HG02759 (cell line): ENCODE data around the gene KRT6A.
"Not testable (repeated sequence)": the region's sequence is repeated elsewhere in the genome, so short reads cannot be mapped to it uniquely, and the experiment has no call there.

Experiments
- ATAC-seq: cut with Tn5 transposase; IDR thresholded peaks from one replicate; pipeline ENCODE4 v1.9.1; 2021; ENCODE audit warnings: mild to moderate bottlenecking, moderate library complexity; ENCODE audit not compliant: unreplicated experiment

The KRT6A gene

GRCh38 chr12:52506858-52507715 is 14.0 kb upstream of the KRT6A start:
- ATAC-seq, result no peak

DNA sequence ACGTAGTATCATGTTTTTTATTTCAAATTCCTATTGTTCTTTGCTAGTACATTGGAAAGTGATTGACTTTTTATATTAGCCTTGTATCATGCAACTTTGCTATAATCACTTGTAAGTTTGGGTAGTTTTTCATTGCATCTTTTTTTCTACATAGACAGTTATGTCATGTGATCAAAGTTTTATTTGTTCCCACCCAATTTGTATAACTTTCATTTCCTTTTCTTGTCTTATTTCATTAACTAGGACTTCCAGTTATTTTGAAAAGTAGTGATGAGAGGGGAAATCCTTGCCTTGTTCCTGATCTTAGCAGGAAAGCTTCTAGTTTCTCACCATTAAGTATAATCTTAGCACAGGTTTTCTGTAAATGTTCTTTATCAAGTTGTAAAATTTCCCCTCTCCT is 9.8 kb upstream of the KRT6A start:
- ATAC-seq, result no peak

DNA sequence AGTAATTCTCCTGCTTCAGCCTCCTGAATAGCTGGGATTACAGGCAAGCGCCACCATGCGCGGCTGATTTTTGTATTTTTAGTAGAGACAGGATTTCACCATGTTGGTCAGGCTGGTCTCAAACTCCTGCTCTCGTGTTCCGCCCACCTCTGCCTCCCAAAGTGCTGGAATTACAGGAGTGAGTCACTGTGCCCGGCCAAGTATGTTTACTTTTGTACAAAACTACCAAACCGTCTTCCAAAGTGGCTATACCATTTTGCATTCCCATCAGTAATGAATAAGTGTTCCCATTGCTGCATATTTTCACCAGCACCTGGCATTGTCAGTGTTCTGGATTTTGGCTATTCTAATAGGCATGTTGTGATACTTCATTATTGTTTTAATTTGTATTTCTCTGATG is 8.4 kb upstream of the KRT6A start:
- ATAC-seq, result no peak

GRCh38 chr12:52500574-52500973 is 7.5 kb upstream of the KRT6A start:
- ATAC-seq, result not testable (repeated sequence)

- ATAC-seq, result no peak
These were observed 6.9 kb upstream of the KRT6A start for GRCh38 chr12:52499806-52500560.

DNA sequence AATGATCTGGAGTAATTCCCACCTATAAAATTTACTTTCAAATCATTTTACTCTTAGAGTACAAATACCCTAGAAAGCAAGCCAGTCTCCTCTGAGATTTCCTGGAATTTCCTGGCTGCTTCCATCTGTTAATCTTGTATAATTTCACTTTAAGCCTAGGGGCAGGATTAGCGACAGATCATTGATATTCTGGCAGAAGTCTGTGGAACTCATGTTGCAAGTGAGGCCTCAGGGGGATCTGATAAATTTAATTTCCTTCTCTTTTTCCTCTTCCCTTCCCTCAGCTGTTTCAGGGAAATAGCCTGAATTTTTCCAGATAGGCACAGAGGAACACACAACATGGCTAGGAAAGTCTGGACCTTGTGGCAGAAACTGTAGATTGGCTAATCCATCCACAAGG is 5.9 kb upstream of the KRT6A start:
- ATAC-seq, result no peak

- ATAC-seq, result no peak
These were observed 4.9 kb upstream of the KRT6A start for GRCh38 chr12:52497975-52498374.

GRCh38 chr12:52496590-52497071 is 3.6 kb upstream of the KRT6A start:
- ATAC-seq, result no peak

- ATAC-seq, result no peak
These were observed 3.0 kb upstream of the KRT6A start for GRCh38 chr12:52496054-52496453.

DNA sequence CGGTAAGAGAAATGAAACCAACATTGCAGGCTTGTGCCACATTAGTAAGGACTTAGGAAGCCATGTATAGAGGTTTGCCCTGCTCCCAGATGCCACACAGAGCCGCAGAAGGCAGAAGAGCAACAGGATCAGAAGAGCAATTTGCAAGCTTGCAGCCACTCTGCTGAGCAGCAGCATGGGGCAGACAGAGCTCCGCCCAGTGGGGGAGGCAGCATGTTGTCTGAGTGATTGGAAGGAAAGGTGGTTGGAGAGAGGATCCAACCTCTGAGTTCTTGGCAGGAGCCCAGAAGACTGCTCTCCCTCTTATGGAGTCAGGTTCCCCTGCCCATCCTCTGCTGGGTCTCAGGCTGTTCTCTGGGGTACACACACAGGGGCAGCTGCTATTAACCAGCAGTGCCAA is 2.3 kb upstream of the KRT6A start:
- ATAC-seq, result no peak

- no peak for ATAC-seq
These were observed 1.5 kb upstream of the KRT6A start for GRCh38 chr12:52494518-52494917.

- ATAC-seq, result no peak
These were observed 1.0 kb upstream of the KRT6A start for GRCh38 chr12:52494100-52494499.

- not testable (repeated sequence) for ATAC-seq
These were observed 652 bp downstream of the KRT6A start for GRCh38 chr12:52492405-52492804.

- not testable (repeated sequence) for ATAC-seq
These were observed 1.6 kb downstream of the KRT6A start for GRCh38 chr12:52491495-52491894.

DNA sequence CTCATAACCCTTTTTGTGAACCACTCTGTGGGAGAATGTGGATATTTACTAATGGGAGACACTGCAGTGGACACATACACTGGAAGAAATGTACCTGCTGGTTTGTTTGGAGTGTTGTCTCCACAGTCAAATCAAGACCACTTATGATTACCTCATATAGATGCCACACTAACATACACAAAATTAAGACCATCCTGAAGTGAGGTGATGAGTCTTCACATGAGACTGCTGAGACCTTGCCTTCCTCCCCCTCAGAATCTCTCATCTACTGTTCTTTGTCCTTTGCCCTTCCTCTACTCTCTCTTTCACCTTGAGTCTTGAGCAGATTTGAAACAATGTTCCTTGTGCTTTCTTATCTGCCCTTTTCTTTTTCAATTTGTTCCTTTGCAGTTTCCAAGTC is 4.3 kb downstream of the KRT6A start:
- no peak for ATAC-seq

GRCh38 chr12:52487744-52488443 is 5.2 kb downstream of the KRT6A start:
- ATAC-seq, result not testable (repeated sequence)

DNA sequence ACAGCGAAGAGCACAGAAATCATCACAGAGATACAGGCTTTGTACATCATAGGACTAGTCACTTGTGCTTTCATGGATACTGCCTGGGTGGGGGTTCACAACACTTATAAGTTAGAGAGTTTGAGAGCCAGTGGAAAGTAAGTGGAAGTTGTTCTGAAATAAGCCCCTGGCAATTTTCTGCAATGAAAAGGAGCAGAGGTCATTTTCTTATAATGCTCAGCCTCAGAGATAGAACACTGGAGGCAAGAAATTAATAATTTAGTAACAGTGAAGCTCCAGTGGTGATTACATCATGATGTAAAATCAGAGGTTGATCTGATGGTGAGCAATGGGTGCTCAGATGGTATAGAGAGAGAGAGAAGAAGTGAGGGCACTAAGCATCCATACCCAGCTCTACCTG is 5.8 kb downstream of the KRT6A start:
- ATAC-seq, result no peak

DNA sequence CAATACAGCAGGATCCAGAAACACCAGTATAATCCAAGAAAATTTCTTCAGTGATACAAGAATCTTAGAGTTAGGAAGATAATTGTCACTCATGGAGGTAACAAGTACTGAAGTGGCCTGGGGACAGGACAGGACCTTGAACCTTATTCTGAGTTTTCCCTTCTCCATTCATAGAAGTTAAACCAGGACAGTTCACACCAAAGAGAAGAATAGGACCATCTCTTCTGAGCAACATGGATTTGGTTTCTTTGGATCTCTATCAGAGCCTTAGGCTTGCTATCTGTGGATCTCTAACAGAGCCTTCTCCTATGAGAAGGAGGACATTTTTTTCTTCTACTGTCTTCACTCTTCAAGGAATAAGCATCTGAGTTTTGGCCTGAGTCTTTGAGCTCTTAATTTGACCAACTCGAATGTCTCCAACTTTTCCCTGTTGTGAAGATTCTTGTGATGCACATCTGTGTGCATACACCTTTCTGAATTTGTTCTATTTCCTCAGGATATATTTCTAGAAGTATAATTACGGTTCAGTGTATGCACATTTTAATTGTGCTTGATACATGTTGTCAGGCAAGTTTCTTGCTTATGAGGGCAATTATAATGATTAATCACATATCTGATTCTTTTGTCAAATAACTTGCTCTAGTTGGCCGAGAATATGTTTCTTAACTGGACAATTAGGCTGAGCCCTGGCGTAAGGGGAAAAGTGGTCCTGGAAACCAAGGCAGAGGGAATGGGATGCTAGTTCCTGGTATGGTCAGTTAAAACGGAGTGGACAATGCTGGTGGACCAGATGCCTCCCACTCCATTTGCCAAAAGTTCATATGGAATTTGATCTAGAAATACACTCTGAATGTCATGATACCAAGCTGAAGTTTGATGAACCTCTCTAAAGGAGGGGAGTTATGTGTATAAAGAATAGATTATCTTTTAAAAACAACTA is 6.6 kb downstream of the KRT6A start:
- ATAC-seq, result no peak

- ATAC-seq, result no peak
These were observed 13.0 kb downstream of the KRT6A start for GRCh38 chr12:52480073-52480472.

- no peak for ATAC-seq
These were observed 15.4 kb downstream of the KRT6A start for GRCh38 chr12:52477651-52478050.
